Body of pancreas (tissue), 4 donors: Measurements from ENCODE around the gene SHISA4.

Experiments
- POLR2A ChIP-seq, 3 donors: fragments of 450-650 bp; IDR thresholded peaks; one replicate each; pipeline ENCODE4 v1.6.1; 2016; ENCODE audit warnings: antibody characterized with exemption in 3 of 3, mild to moderate bottlenecking in 2 of 3
- TF ChIP-seq, protein P1 (sequence below), 7 experiments: fragments of 450-650 bp in 4 of 7; fragments of 200-600 bp in 3 of 7; sonication (generic) in 3 of 7; IDR thresholded peaks; one replicate each; pipeline ENCODE4 v1.5.1; 2016 to 2019; ENCODE audit warnings: antibody characterized with exemption in 7 of 7

DNA sequence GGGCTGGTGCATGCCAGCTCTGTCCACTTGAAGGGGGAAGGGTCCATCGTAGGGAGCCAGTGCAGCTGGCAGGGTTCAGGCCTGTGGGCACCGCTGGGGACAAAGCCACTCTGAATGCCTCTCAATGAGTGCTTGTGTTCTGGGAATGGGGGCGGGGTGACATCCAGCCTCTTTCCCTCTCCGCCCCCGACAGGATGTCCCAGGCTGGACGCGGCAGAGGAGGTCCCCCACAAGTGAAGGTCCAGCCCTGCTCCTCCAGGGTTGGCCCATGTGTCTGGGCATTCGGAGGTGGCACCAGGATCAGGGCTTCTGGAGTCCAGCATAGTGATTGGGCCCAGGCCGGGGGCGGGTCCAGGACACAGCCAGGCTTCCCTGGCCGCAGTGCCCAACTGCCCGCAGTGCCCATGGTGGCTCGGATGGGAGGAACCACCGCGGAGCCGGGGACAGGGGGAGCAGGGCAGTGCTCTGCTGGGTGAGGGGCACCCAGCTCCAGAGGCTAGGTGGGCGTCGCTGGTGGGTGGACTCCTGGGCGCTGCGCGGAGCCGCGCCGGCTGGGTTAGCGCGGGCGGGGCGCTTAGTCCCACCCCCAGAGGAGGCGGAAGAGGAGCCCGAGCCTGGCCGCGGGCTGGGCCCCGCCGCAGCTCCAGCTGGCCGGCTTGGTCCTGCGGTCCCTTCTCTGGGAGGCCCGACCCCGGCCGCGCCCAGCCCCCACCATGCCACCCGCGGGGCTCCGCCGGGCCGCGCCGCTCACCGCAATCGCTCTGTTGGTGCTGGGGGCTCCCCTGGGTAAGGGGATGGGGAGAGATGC, at the start of gene SHISA4:
- TF ChIP-seq, protein P1, sequence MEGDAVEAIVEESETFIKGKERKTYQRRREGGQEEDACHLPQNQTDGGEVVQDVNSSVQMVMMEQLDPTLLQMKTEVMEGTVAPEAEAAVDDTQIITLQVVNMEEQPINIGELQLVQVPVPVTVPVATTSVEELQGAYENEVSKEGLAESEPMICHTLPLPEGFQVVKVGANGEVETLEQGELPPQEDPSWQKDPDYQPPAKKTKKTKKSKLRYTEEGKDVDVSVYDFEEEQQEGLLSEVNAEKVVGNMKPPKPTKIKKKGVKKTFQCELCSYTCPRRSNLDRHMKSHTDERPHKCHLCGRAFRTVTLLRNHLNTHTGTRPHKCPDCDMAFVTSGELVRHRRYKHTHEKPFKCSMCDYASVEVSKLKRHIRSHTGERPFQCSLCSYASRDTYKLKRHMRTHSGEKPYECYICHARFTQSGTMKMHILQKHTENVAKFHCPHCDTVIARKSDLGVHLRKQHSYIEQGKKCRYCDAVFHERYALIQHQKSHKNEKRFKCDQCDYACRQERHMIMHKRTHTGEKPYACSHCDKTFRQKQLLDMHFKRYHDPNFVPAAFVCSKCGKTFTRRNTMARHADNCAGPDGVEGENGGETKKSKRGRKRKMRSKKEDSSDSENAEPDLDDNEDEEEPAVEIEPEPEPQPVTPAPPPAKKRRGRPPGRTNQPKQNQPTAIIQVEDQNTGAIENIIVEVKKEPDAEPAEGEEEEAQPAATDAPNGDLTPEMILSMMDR (IDR thresholded peaks at IDR 0.05) = no peak
- peak; percentile 74 to 81 (median 79) for TF ChIP-seq POLR2A (IDR thresholded peaks at IDR 0.05)
